ENCODE measurements around the gene GPBP1. TPM values are rescaled to one million over a fixed set of nuclear protein-coding genes. Genes with fewer than 3 reads are reported as not detected.

Gene GPBP1
- total RNA-seq, 6 donors from 2014 or later = 50.0 to 131 (median 55.3) TPM

GRCh38 chr5:57232293-57233033 is 58.6 kb downstream of the GPBP1 start:
- no peaks in the 10 kb centered on the region for H3K9me3 ChIP-seq
- no peak overlapping the region for H3K4me3 ChIP-seq
- H3K27ac ChIP-seq = peak overlapping the region in 1 of 4 donors; percentile 62
- no peak for ATAC-seq (ENCODE audit: low FRiP score in 2 of 2)
- H3K4me1 ChIP-seq = peaks cover 0 to 3% (median 3%) of the 10 kb centered on the region in 4 donors
- 90 to 91% methylated on average over 6 of the region's 6 CpGs for WGBS, 2 donors
- TF ChIP-seq CTCF (IDR thresholded peaks at IDR 0.05) = no peak
- no peak for TF ChIP-seq EP300 (IDR thresholded peaks at IDR 0.05)
- no peak for TF ChIP-seq POLR2A (IDR thresholded peaks at IDR 0.05)
- no peak for TF ChIP-seq POLR2AphosphoS5 (IDR thresholded peaks at IDR 0.05)
- DNase-seq = no peak
- no peaks in the 10 kb centered on the region for H3K27me3 ChIP-seq
- H3K36me3 ChIP-seq = peaks cover 12 to 50% (median 14%) of the 10 kb centered on the region in 4 donors

- peak in 1 of 2 donors; percentile 21 for ATAC-seq (ENCODE audit: low FRiP score in 2 of 2)
Measured at GRCh38 chr5:57243286-57244137, 69.7 kb downstream of the GPBP1 start.

GRCh38 chr5:57244331-57244730 is 70.5 kb downstream of the GPBP1 start:
- peaks cover 0 to 8% (median 0%) of the 10 kb centered on the region in 4 donors for H3K4me1 ChIP-seq
- H3K9me3 ChIP-seq = no peaks in the 10 kb centered on the region
- no peaks in the 10 kb centered on the region for H3K27me3 ChIP-seq
- H3K36me3 ChIP-seq = peaks cover 2 to 41% (median 12%) of the 10 kb centered on the region in 4 donors
- H3K27ac ChIP-seq = no peak overlapping the region
- DNase-seq = no peak
- no peak overlapping the region for H3K4me3 ChIP-seq
- no peak for TF ChIP-seq EP300 (IDR thresholded peaks at IDR 0.05)
- no peak for TF ChIP-seq POLR2A (IDR thresholded peaks at IDR 0.05)
- no peak for TF ChIP-seq CTCF (IDR thresholded peaks at IDR 0.05)
- no peak for TF ChIP-seq POLR2AphosphoS5 (IDR thresholded peaks at IDR 0.05)
- ATAC-seq (ENCODE audit: low FRiP score in 2 of 2) = no peak

More at GRCh38 chr5:57243286-57244137, 69.7 kb downstream of the GPBP1 start:
- TF ChIP-seq EP300 (IDR thresholded peaks at IDR 0.05) (no peak), POLR2A (IDR thresholded peaks at IDR 0.05) (no peak), POLR2AphosphoS5 (IDR thresholded peaks at IDR 0.05) (no peak), CTCF (IDR thresholded peaks at IDR 0.05) (no peak)
- peaks cover 0 to 8% (median 0%) of the 10 kb centered on the region in 4 donors for H3K4me1 ChIP-seq
- 85 to 90% methylated on average over 6 of the region's 6 CpGs for WGBS, 2 donors
- no peaks in the 10 kb centered on the region for H3K27me3 ChIP-seq
- no peak overlapping the region for H3K27ac ChIP-seq
- no peaks in the 10 kb centered on the region for H3K9me3 ChIP-seq
- peaks cover 2 to 38% (median 11%) of the 10 kb centered on the region in 4 donors for H3K36me3 ChIP-seq
- no peak overlapping the region for H3K4me3 ChIP-seq
- DNase-seq = no peak

- H3K4me3 ChIP-seq = no peak overlapping the region
- DNase-seq (no peak), ATAC-seq (ENCODE audit: low FRiP score in 2 of 2) (no peak)
- TF ChIP-seq POLR2A (IDR thresholded peaks at IDR 0.05) (no peak), POLR2AphosphoS5 (IDR thresholded peaks at IDR 0.05) (no peak), CTCF (IDR thresholded peaks at IDR 0.05) (no peak), EP300 (IDR thresholded peaks at IDR 0.05) (no peak)
- 90 to 98% methylated on average over 2 of the region's 2 CpGs for WGBS, 2 donors
- no peaks in the 10 kb centered on the region for H3K9me3 ChIP-seq
- peaks cover 0 to 8% (median 0%) of the 10 kb centered on the region in 4 donors for H3K4me1 ChIP-seq
- H3K36me3 ChIP-seq = peaks cover 2 to 56% (median 27%) of the 10 kb centered on the region in 4 donors
- no peaks in the 10 kb centered on the region for H3K27me3 ChIP-seq
- no peak overlapping the region for H3K27ac ChIP-seq
Measured at GRCh38 chr5:57246426-57246825, 72.6 kb downstream of the GPBP1 start.
